ENCODE measurements around the gene CIRBP.

CIRBP gene

DNA sequence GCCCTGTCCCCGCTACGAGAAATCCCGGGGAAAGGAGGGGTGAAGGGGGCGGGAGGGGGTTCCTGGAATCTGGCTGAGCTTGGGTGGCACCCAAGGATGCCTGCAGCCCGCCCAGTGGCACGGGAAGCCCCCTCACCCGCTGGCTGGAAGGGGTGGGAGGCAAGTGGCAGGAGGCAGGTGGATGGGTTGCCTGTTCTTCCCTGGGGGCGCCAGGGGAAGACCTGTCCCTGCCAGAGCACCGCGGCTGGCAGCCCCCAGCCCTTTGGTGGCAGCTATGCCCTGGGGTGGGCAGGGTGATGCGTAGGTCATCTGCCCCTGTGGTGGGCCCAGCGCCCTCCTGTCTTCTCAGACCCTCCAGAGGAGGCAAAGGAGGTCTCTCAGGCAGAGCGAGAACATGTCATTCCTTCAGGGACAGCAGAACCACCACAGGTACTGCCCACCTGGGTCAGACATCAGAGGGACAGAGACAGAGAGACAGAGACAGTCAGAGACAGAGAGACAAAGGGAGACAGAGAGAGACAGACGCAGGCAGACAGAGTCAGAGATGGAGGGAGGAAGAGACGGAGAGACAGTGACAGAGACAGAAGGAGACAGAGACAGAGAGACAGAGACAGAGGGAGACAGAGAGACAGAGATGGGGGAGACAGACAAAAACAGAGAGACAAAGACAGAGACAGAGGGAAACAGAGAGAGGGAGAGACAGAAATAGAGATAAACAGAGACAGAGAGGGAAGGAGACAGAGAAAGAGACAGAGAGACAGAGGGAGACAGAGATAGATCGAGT is 53.3 kb downstream of the CIRBP start:
- no peak overlapping the region for H3K4me3 ChIP-seq (ENCODE audit: control insufficient read depth, low read depth, low read length)
- no peak for DNase-seq (ENCODE audit: low read depth)
- TF ChIP-seq, protein P1, sequence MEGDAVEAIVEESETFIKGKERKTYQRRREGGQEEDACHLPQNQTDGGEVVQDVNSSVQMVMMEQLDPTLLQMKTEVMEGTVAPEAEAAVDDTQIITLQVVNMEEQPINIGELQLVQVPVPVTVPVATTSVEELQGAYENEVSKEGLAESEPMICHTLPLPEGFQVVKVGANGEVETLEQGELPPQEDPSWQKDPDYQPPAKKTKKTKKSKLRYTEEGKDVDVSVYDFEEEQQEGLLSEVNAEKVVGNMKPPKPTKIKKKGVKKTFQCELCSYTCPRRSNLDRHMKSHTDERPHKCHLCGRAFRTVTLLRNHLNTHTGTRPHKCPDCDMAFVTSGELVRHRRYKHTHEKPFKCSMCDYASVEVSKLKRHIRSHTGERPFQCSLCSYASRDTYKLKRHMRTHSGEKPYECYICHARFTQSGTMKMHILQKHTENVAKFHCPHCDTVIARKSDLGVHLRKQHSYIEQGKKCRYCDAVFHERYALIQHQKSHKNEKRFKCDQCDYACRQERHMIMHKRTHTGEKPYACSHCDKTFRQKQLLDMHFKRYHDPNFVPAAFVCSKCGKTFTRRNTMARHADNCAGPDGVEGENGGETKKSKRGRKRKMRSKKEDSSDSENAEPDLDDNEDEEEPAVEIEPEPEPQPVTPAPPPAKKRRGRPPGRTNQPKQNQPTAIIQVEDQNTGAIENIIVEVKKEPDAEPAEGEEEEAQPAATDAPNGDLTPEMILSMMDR (IDR thresholded peaks at IDR 0.05; ENCODE audit: control insufficient read depth, insufficient read depth, low read depth, low read length, missing control alignments) = no peak

DNA sequence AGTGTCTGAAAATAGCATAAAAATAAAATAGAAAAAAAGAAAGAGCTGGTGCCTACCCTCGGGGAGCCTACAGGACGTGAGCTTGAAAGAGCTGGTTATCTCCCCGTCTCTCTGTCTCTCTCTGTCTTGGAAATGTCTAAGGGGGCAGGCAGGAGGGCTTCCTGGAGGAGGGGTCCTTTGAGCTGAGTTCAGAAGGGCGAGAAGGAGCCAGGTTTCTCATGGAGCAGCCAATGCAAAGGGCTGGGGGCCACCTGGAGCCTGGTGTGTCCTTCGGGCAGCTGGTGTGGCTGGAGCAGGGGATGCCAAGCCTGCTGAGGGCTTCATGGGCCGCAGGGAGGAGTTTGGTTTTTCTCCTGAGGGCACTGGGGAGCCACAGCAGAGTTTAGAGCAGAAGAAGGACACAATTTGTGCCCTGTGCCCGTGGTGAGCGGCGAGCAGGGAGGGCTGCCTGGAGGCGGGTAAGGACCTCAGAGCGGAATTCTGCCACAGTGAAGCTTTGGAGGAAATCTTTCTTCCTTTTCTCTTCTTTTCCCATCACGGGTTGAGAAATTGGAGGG is 55.2 kb downstream of the CIRBP start:
- TF ChIP-seq, protein P1 (IDR thresholded peaks at IDR 0.05; ENCODE audit: control insufficient read depth, insufficient read depth, low read depth, low read length, missing control alignments) = no peak
- no peak overlapping the region for H3K4me3 ChIP-seq (ENCODE audit: control insufficient read depth, low read depth, low read length)
- no peak for DNase-seq (ENCODE audit: low read depth)
